Esophagus squamous epithelium (tissue), 5 donors: ENCODE data around the gene ATP1A4. TPM values are rescaled to one million over a fixed set of nuclear protein-coding genes. Genes with fewer than 3 reads are reported as not detected.

Source experiments
- DNase-seq: peaks from one replicate; lab custom pipeline; 2025; lab: John Stamatoyannopoulos, UW
- H3K27ac ChIP-seq, 4 donors: fragments of 200-600 bp; sonication (generic); one replicate each; pipeline ENCODE4 v1.5.1; 2016 to 2019; ENCODE audit warnings: mild to moderate bottlenecking in 1 of 4
- H3K27me3 ChIP-seq, 4 donors: fragments of 200-600 bp; sonication (generic); 1 replicate in 3 of 4; 2 replicates in 1 of 4; pipeline versions ENCODE4 v1.5.1 to v1.6.0; 2017 to 2021; ENCODE audit warnings: antibody characterized with exemption in 1 of 4
- H3K36me3 ChIP-seq, 3 donors: fragments of 200-600 bp; sonication (generic); one replicate each; pipeline ENCODE4 v1.5.1; 2016 to 2019
- H3K4me1 ChIP-seq, 3 donors: fragments of 200-600 bp; sonication (generic); one replicate each; pipeline ENCODE4 v1.5.1; 2017 to 2019
- H3K4me3 ChIP-seq, 4 donors: fragments of 200-600 bp; sonication (generic); 1 replicate in 3 of 4; 2 replicates in 1 of 4; pipeline ENCODE4 v1.5.1; 2016 to 2019; ENCODE audit warnings: mild to moderate bottlenecking in 2 of 4, moderate library complexity in 1 of 4
- H3K9me3 ChIP-seq, 3 donors: fragments of 200-600 bp; sonication (generic); one replicate each; pipeline ENCODE4 v1.5.1; 2016 to 2019
- POLR2A ChIP-seq, 4 donors: fragments of 450-650 bp; IDR thresholded peaks; one replicate each; pipeline ENCODE4 v1.6.1; 2017; ENCODE audit warnings: antibody characterized with exemption in 4 of 4, mild to moderate bottlenecking in 4 of 4, moderate library complexity in 3 of 4
- WGBS, 2 donors: methylation state at CpG; one replicate each; pipeline ENCODE4 v1.1.5; 2018; 5-methylcytosine and 5-hydroxymethylcytosine counted together
- intact Hi-C: fragments of 100-400 bp; cut with DNase I; formaldehyde crosslinking; loops from one replicate; pipeline ENCODE4 v1.15.0; 2022
- total RNA-seq, 4 donors: library from RNA; depleted of rRNA; stranded (reverse); fragments of >200 nt; gene quantifications; one replicate each; pipeline ENCODE4 v1.1.0, GENCODE V29; 2016
- TF ChIP-seq, protein P1 (sequence below), 6 experiments: fragments of 450-650 bp in 4 of 6; fragments of 200-600 bp in 2 of 6; sonication (generic) in 2 of 6; IDR thresholded peaks; one replicate each; pipeline ENCODE4 v1.5.1; 2016 to 2019; ENCODE audit warnings: antibody characterized with exemption in 6 of 6, mild to moderate bottlenecking in 4 of 6, moderate library complexity in 4 of 6
- donor health status: DM: yes; HTN: yes; CAD: no.

The ATP1A4 gene
- total RNA-seq, 4 donors from 2014 or later, result 0.19 to 1.8 TPM; not detected in 2

DNA sequence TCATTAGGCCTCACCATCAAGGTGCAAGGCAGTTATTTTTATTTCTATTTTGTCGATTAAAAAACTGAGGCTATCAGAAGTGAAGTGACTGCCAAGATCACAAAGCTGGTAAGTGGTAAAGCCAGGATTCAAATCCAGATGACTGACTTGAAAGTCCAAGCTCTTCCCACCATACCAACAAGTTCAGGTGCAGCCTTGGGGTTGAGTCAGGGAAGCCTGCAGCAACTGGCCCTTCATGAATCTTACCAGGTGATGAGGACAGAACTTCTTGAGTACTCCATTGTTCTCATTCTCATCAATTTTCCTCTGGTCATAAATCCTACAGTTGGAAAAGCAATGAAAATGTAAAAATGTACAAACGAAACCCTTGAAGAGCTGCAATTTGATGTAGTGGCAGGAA, 73.9 kb downstream of the ATP1A4 start:
- TF ChIP-seq POLR2A (IDR thresholded peaks at IDR 0.05), result no peak
- TF ChIP-seq, protein P1, sequence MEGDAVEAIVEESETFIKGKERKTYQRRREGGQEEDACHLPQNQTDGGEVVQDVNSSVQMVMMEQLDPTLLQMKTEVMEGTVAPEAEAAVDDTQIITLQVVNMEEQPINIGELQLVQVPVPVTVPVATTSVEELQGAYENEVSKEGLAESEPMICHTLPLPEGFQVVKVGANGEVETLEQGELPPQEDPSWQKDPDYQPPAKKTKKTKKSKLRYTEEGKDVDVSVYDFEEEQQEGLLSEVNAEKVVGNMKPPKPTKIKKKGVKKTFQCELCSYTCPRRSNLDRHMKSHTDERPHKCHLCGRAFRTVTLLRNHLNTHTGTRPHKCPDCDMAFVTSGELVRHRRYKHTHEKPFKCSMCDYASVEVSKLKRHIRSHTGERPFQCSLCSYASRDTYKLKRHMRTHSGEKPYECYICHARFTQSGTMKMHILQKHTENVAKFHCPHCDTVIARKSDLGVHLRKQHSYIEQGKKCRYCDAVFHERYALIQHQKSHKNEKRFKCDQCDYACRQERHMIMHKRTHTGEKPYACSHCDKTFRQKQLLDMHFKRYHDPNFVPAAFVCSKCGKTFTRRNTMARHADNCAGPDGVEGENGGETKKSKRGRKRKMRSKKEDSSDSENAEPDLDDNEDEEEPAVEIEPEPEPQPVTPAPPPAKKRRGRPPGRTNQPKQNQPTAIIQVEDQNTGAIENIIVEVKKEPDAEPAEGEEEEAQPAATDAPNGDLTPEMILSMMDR (IDR thresholded peaks at IDR 0.05), result no peak
- no peak for DNase-seq
- peaks cover 5 to 100% (median 34%) of the 10 kb centered on the region in 3 donors for H3K36me3 ChIP-seq

DNA sequence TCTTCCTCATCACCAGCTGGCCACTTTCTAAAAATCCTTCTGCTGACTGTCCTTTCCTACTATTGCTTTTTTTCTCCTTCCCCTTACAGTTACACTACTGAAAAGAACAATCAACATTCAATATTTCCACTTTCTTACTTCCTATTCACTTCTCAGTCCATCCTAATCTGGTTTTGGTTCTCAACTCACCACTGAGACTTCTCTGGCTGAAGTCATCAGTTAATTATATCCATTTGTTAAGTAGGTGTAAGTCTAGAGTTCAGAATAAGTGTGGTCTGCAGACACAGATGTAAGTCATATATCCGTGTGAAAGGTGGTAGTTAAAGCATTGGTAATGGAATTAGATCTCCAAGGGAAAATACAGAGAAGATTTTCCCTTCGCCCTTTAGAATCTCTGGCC, 75.2 kb downstream of the ATP1A4 start:
- H3K9me3 ChIP-seq, result no peaks in the 10 kb centered on the region
- H3K4me1 ChIP-seq, result peaks cover 0 to 10% (median 0%) of the 10 kb centered on the region in 3 donors
- no peak for DNase-seq
- no peak overlapping the region for H3K4me3 ChIP-seq
- intact Hi-C loops, result no loop called here
- whole genome bisulfite sequencing, 2 donors, result 89 to 98% methylated on average over 2 of the region's 2 CpGs
- no peak overlapping the region for H3K27ac ChIP-seq
- no peaks in the 10 kb centered on the region for H3K27me3 ChIP-seq
- TF ChIP-seq POLR2A (IDR thresholded peaks at IDR 0.05), result no peak
- TF ChIP-seq, protein P1 (IDR thresholded peaks at IDR 0.05), result no peak
- peaks cover 5 to 100% (median 44%) of the 10 kb centered on the region in 3 donors for H3K36me3 ChIP-seq

More for the DNA sequence above, 73.9 kb downstream of the ATP1A4 start:
- Histone ChIP-seq H3K27ac (no peak overlapping the region), H3K4me3 (no peak overlapping the region), H3K4me1 (peaks cover 0 to 10% (median 0%) of the 10 kb centered on the region in 3 donors), H3K9me3 (no peaks in the 10 kb centered on the region), H3K27me3 (no peaks in the 10 kb centered on the region)
- intact Hi-C loops, result no loop called here
- 43 to 56% methylated on average over 2 of the region's 2 CpGs for WGBS, 2 donors

DNA sequence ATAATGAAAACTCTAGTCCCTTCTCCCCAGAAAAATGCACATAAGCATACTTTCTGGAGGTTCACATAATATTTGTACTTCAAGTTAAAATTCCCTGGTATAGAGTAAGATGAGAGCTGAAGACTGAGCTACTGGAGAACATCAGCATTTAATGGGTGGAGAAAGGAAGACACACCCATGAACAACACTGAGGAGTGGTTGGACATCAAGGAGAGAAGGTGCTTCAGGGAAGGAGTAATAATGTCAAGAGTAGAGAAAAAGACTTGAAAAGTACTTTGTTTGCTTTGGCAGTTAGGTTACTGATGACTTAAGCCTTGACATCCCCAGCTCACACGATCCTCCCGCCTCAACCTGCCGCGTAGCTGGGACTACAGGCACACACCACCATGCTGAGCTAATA, 75.6 kb downstream of the ATP1A4 start:
- Histone ChIP-seq H3K27ac (no peak overlapping the region), H3K36me3 (peaks cover 5 to 100% (median 41%) of the 10 kb centered on the region in 3 donors), H3K4me3 (no peak overlapping the region), H3K9me3 (no peaks in the 10 kb centered on the region), H3K27me3 (no peaks in the 10 kb centered on the region), H3K4me1 (peaks cover 0 to 10% (median 0%) of the 10 kb centered on the region in 3 donors)
- intact Hi-C loops, result no loop called here
- DNase-seq, result no peak
- TF ChIP-seq, protein P1 (IDR thresholded peaks at IDR 0.05), result no peak
- no peak for TF ChIP-seq POLR2A (IDR thresholded peaks at IDR 0.05)
- 67 to 70% methylated on average over 4 of the region's 4 CpGs for WGBS, 2 donors

DNA sequence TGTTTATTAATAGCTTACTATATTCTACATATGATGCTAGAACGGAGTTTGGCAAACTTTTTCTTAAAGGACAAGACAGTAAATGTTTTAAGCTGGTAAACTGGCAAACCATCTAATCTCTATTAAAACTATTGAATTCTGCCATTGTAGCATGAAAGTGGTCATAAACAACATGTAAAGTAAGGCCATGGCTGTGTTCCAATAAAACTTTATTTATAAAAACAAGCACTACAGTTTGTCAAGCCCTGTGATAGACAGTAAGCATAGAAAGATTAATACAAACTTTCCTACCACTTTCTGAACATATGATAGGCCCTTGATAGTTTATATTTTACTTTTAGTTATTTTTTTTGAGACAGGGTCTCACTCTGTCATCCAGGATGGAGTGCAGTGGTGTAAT, 76.2 kb downstream of the ATP1A4 start:
- intact Hi-C loops, result no loop called here

DNA sequence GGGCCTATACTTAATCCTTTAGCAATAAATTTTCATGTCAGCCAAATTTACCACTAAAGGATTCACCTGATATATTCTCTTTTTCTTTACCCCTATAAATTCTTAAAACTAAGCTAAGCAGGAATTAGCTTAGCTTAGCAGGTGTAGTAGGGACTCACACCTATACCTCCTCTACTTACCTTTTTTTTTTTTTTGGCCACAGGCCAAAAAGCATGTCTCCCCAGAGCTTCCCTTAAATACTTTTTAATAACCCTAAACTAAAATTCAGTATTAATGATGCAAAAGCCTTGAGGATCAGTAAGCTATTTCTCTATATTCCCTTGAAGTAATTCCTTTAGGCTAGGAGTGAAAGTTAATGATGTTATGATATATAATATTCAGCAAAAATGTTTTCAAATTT, 77.0 kb downstream of the ATP1A4 start:
- H3K27me3 ChIP-seq, result no peaks in the 10 kb centered on the region
- H3K36me3 ChIP-seq, result peaks cover 0 to 100% (median 28%) of the 10 kb centered on the region in 3 donors
- H3K4me1 ChIP-seq, result peaks cover 0 to 10% (median 0%) of the 10 kb centered on the region in 3 donors
- no peak overlapping the region for H3K4me3 ChIP-seq
- DNase-seq, result no peak
- intact Hi-C loops, result no loop called here
- H3K9me3 ChIP-seq, result no peaks in the 10 kb centered on the region
- H3K27ac ChIP-seq, result no peak overlapping the region
- TF ChIP-seq POLR2A (IDR thresholded peaks at IDR 0.05), result no peak
- TF ChIP-seq, protein P1 (IDR thresholded peaks at IDR 0.05), result no peak

More for the DNA sequence above, 76.2 kb downstream of the ATP1A4 start:
- H3K27me3 ChIP-seq, result no peaks in the 10 kb centered on the region
- TF ChIP-seq, protein P1 (IDR thresholded peaks at IDR 0.05), result no peak
- no peak for TF ChIP-seq POLR2A (IDR thresholded peaks at IDR 0.05)
- H3K27ac ChIP-seq, result no peak overlapping the region
- DNase-seq, result no peak
- WGBS, 2 donors, result 75 to 94% methylated on average over 1 of the region's 1 CpG
- peaks cover 0 to 10% (median 0%) of the 10 kb centered on the region in 3 donors for H3K4me1 ChIP-seq
- H3K4me3 ChIP-seq, result no peak overlapping the region
- peaks cover 5 to 100% (median 36%) of the 10 kb centered on the region in 3 donors for H3K36me3 ChIP-seq
- no peaks in the 10 kb centered on the region for H3K9me3 ChIP-seq
